Measurements from ENCODE around the gene RPL15.
A peak's percentile ranks its signal among the peaks of the same experiment; 100 is the strongest.

The RPL15 gene

GRCh38 chr3:23934253-23934652 is 17.3 kb downstream of the RPL15 start:
- no peak for DNase-seq

GRCh38 chr3:23937296-23937695 is 20.4 kb downstream of the RPL15 start:
- DNase-seq = no peak

GRCh38 chr3:23938688-23939087 is 21.8 kb downstream of the RPL15 start:
- no peak for DNase-seq

GRCh38 chr3:23940775-23941174 is 23.8 kb downstream of the RPL15 start:
- no peak for DNase-seq

GRCh38 chr3:23941440-23941839 is 24.5 kb downstream of the RPL15 start:
- no peak for DNase-seq

- no peak for DNase-seq
These were observed 25.6 kb downstream of the RPL15 start for GRCh38 chr3:23942546-23942945.

GRCh38 chr3:23944007-23944783 is 27.3 kb downstream of the RPL15 start:
- no peak for DNase-seq

GRCh38 chr3:23944861-23945662 is 28.1 kb downstream of the RPL15 start, which contains the start of gene NR1D2:
NR1D2 (plus strand) TSS chr3:23945286; CDS start chr3:23945579, 293 bp downstream.
- DNase-seq = peak; percentile 82

- no peak for DNase-seq
These were observed 28.7 kb downstream of the RPL15 start for GRCh38 chr3:23945663-23945912.

GRCh38 chr3:23945913-23946687 is 29.2 kb downstream of the RPL15 start:
- peak; percentile 99 for DNase-seq

GRCh38 chr3:23948761-23949160 is 31.8 kb downstream of the RPL15 start:
- DNase-seq = no peak

GRCh38 chr3:23949784-23950183 is 32.9 kb downstream of the RPL15 start:
- DNase-seq = no peak

- no peak for DNase-seq
These were observed 33.4 kb downstream of the RPL15 start for GRCh38 chr3:23950293-23950692.

- DNase-seq = no peak
These were observed 35.7 kb downstream of the RPL15 start for GRCh38 chr3:23952646-23953045.

- DNase-seq = no peak
These were observed 36.6 kb downstream of the RPL15 start for GRCh38 chr3:23953523-23953922.

GRCh38 chr3:23954144-23954543 is 37.2 kb downstream of the RPL15 start:
- DNase-seq = no peak

- DNase-seq = no peak
These were observed 39.8 kb downstream of the RPL15 start for GRCh38 chr3:23956701-23957100.

- DNase-seq = no peak
These were observed 42.4 kb downstream of the RPL15 start for GRCh38 chr3:23959135-23959900.

GRCh38 chr3:23960649-23961048 is 43.7 kb downstream of the RPL15 start:
- DNase-seq = no peak

GRCh38 chr3:23961066-23961465 is 44.1 kb downstream of the RPL15 start:
- no peak for DNase-seq

GRCh38 chr3:23961913-23962312 is 45.0 kb downstream of the RPL15 start:
- DNase-seq = no peak

- DNase-seq = no peak
These were observed 47.8 kb downstream of the RPL15 start for GRCh38 chr3:23964537-23965235.

Measured in activated CD8-positive, alpha-beta memory T cell treated with anti-CD3 and anti-CD28 coated beads, Interleukin-2, amount 50 U/mL, for 4 hours (primary cell).